ENCODE results near the gene SLC12A8.

The SLC12A8 gene, protein sequence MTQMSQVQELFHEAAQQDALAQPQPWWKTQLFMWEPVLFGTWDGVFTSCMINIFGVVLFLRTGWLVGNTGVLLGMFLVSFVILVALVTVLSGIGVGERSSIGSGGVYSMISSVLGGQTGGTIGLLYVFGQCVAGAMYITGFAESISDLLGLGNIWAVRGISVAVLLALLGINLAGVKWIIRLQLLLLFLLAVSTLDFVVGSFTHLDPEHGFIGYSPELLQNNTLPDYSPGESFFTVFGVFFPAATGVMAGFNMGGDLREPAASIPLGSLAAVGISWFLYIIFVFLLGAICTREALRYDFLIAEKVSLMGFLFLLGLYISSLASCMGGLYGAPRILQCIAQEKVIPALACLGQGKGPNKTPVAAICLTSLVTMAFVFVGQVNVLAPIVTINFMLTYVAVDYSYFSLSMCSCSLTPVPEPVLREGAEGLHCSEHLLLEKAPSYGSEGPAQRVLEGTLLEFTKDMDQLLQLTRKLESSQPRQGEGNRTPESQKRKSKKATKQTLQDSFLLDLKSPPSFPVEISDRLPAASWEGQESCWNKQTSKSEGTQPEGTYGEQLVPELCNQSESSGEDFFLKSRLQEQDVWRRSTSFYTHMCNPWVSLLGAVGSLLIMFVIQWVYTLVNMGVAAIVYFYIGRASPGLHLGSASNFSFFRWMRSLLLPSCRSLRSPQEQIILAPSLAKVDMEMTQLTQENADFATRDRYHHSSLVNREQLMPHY

DNA sequence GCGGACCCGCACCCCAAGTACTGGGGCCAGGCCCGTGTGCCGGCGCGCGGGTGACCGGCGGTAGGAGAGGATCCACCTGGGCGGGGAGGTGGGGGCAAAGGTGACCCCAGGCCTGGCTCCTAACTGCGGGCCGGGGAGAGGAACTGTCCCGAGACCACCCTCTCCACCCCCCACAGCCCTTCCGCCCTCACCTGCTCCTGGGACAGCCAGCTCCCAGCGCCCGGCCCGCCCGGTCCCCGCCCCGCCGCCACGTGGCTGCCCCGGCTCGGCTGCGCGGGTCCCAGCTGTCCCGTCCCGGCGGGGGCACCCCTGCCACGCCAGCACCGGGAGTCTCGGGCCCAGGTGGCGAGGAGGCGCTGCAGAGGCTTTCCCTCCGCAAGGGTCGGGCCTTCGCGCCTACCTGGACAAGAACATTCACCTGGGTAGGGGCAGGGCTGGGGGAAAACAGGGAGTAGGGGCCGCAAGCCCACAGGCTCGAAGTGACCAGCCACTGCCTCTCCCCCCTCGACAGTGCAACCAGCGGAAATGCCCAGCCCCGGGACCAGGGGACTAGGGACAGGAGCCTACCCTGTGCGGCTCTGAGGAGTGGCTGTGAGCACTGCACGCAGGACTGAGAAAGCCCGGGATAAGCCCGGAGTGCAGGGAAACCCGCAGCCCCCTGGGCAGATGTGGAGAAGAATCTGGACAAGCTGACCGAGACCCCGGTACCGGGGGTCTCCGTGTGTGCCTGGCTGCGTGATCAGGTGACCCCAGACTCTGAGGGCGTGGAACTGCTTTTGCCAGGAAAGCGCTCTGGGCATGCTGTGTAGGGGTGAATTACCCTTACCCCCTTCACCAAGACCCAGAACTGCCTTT lies at the start of gene SLC12A8:
Gene SLC12A8, minus strand, starts transcription at position 240 of the 855 bp plus-strand sequence. CDS start 1,399 bp downstream, outside the sequence.
- DNase-seq = no peak

- no peak for DNase-seq
Measured at GRCh38 chr3:125262161-125262560, 49.6 kb upstream of the SLC12A8 start.

DNA sequence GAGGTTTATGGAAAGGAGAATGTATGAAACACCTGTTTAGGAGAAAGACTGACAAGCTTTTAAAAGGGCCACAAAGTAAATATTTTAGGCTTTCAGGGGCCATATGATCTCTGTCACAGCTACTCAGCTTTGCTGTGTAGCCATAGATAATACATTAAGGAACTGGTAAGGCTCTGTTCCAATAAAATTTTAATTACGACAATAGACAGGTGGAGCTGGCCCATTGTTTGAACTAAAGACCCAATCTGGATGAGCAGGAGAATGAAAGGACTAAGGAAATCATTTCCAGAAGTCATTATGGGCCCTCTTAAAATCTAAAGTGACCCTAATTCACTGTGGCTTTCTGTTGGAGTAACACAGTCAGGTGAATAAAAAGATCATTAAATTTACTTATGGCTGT lies 48.5 kb upstream of the SLC12A8 start:
- peak; percentile 87 for DNase-seq

DNA sequence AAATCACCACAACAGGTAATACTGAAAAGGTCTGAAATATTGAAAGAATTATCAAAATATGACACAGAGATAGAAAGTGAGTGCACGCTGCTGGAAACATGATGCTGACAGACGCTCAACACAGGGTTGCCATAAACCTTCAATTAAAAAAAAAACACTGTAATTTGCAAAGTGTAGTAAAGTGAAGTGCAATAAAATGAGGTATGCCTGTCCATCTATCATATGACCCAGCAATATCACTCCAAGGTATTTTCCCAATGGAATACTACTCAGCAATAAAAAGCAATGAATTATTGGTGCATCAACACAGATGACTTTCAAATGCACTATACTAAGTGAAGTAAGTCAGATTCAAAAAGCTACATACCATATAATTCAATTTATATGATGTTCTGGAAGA lies 47.6 kb upstream of the SLC12A8 start:
- no peak for DNase-seq

- DNase-seq = no peak
Measured at GRCh38 chr3:125257536-125257935, 45.0 kb upstream of the SLC12A8 start.

- DNase-seq = no peak
Measured at GRCh38 chr3:125256675-125257074, 44.1 kb upstream of the SLC12A8 start.

DNA sequence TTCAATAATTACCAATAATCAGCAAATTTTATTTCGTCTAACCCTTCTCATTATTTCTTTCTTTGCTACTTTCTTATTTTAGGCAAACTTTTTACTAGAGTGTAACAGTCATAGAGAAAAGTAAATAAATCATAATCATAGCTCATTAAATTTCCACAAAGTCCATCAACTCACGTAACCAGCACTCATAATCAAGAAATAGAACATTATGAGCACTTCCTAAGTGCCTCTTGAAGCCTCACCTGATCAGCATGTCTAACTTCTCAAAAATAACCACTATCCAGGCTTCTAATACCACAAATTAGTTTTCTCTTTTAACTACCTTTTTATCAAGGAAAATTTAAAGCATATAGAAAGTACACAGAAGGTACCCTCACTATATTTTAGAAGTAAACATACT lies 38.4 kb upstream of the SLC12A8 start:
- no peak for DNase-seq

- no peak for DNase-seq
Measured at GRCh38 chr3:125246237-125246636, 33.7 kb upstream of the SLC12A8 start.

GRCh38 chr3:125245521-125245920 lies 33.0 kb upstream of the SLC12A8 start:
- DNase-seq = no peak

DNA sequence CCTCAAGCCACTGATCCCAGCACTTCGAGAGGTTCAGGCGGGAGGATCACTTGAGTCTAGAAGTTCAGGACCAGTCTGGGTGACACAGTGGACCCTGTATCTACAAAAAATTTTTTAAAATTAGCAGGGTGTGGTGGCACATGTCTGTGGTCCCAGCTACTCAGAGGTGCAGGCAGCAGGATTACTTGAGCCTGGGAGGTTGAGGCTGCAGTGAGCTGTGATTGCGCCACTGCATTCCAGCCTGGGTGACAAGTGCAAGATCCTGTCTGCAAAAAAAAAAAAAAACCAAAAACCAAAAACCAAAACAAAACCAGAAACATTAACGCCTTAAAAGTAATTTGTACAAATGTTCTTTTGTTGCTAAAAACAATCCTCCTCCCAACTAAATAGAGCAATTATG lies 27.9 kb upstream of the SLC12A8 start:
- no peak for DNase-seq

- DNase-seq = no peak
Measured at GRCh38 chr3:125239266-125239665, 26.7 kb upstream of the SLC12A8 start.

DNA sequence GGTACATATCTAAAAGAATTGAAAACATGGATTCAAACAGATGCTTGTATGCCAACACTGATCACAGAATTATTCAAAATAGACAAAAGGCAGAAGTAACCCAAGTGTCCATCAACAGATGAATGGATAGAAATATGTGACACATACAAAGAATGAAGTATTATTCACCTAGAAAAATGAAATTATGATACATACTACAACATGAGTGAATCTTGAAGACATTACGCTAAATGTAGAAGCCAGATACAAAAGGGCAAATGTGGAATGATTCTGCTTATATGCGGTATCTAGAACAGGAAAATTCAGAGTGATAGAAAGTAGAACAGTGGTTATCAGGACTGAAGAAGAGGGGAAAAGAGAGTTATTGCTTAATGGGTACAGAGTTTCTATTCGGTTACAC lies 26.2 kb upstream of the SLC12A8 start:
- DNase-seq = no peak

DNA sequence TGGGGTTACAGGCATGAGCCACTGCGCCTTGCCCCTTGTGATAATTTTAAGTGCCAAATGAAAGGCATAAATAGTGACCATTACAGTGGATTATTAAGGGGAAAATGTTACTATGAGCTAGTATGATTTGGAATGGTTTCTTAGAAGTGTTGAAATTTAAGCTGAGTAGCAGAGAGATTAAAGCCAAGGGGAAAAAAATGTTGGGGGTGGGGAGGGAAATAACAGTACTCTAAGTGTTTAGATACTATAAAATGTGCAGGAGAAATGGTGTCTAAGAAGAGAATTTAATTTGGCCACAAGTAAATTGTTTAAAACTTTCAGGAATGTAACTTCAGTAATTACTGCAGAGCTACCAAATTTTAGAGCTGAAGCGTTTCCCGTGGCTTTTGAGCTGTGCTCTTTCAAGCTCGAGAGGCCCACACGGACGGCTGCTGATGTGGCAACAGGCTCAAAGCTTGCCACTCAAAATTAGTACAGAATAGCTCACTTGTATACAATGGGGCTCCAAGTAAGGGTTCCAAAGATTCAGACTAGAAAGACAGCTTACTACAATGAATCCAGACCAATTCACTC lies 23.9 kb upstream of the SLC12A8 start:
- DNase-seq = no peak

GRCh38 chr3:125234831-125235230 lies 22.3 kb upstream of the SLC12A8 start:
- DNase-seq = no peak

- no peak for DNase-seq
Measured at GRCh38 chr3:125232401-125232800, 19.9 kb upstream of the SLC12A8 start.

DNA sequence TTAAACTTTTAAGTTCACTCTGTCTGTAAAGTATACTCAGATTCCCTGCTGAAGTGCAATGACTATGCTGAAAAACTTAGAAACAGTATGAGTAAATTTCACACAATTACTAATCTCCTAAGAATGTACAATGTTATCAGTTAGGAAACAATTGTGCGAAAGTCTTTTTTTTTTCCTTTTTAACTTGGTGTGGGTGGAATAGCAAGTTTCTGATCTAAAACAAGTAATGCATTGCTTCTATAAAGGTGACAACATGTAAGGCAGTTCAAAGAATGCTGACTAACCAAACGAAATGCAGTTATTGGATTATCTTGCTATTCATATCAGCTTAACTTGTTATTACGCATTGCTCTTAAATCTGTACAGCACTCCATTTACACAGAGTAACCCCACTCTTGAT lies 19.3 kb upstream of the SLC12A8 start:
- DNase-seq = no peak

DNA sequence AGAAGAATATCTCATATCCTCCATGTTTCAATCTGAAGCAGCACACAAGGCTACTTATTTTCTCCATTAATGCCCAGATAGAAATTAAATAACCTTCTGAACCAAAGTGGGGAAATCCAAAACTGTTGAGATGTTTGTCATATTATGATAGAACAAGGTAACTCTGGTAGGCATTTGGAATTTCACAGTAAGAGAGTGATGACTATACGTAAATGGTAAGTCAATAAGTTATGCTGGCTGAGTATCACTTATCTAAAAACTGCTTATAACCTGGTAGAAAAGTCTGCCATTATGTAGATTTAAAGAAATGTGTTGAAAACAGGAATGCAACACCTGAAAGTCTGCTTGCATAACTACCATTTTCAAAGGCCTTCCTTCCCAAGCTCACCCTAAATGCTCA lies 17.2 kb upstream of the SLC12A8 start:
- DNase-seq = no peak

DNA sequence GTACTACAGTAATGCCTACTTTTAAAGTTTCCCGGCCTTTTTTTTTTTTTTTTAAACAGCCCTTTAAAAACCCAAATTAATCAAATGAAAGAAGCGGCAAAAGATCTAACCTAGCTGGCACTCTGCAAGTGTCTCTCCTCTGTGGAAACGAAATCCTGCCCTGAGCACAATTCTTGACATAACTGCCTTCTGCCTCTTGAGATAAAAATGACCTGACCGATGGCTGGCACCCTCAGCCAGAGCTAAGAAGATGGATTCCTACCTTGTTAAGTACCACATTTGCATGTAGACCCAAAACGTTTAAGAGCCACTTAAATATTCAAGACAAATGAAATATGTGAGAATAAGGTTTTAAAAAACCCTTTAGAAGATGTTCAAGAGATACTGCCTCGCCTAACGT lies 16.6 kb upstream of the SLC12A8 start:
- DNase-seq = no peak

- DNase-seq = no peak
Measured at GRCh38 chr3:125221831-125222230, 9.3 kb upstream of the SLC12A8 start.

GRCh38 chr3:125220727-125221429 lies 8.3 kb upstream of the SLC12A8 start:
- no peak for DNase-seq

DNA sequence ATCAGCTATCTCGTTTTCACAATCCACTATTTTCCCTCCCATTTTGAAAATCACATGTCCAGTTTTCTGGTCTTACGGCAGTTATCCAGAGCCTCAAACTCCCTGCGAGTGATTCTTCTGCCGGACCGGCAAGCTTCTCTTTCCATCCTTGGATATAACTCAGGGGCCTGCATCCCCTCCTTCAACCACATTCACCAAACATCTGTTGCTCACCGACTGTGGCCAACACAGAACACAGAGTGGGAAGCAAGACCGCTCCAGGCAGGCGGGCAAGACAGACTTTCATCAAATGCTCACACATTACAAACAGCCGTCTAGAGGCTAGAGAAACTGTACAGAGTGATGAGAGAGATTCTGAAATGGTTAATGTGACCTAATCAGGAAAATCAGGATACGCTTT lies 7.6 kb upstream of the SLC12A8 start:
- DNase-seq = no peak

DNA sequence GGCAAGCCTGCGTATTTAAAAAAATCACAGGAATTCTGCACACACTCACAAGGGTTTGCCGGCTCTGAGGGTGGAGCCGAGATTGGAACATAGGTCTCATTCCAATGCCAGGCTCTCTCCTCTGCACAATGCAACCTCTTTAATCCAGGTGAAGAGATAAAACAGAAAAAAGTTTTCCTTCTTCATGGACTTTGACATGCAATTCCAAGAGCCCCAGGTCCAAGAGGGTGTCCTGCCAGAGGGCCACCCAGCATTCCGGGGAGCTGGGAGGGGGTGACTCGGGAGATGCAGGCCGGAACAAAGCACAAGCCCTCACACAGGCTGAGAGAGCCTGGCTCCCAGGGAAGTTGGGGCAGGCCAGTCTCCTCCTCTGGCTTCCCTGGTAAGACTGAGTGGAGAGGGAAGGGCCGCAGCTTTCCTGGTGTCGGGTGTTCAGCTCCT lies 6.7 kb upstream of the SLC12A8 start:
- no peak for DNase-seq
